HG03159 (cell line): ENCODE results near the gene WAC.
"Not testable (repeated sequence)": the region's sequence is repeated elsewhere in the genome, so short reads cannot be mapped to it uniquely, and the experiment has no call there.

Experiments
- ATAC-seq: cut with Tn5 transposase; IDR thresholded peaks from one replicate; pipeline ENCODE4 v1.9.1; 2021; ENCODE audit warnings: mild to moderate bottlenecking, moderate library complexity; ENCODE audit not compliant: unreplicated experiment

Gene WAC

DNA sequence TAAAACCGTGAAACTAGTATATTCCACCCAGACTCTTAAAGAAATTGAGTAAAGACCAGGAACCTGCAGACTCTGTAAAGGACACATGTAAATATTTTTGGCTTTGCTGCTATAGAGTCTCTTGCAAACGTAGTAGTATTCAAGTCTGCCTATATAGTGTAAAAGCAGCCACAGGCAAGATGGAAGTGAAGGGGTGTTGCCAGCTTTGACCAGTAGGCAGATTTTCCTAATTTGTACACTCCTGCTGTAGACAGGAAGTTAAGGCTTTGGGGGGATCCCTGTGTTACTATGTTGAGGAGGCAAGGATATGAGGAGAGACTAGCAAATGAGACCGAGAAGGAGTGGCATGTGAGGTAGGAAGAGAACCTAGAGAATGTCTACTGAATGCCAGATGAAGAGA, 27.7 kb downstream of the WAC start:
- ATAC-seq: no peak

DNA sequence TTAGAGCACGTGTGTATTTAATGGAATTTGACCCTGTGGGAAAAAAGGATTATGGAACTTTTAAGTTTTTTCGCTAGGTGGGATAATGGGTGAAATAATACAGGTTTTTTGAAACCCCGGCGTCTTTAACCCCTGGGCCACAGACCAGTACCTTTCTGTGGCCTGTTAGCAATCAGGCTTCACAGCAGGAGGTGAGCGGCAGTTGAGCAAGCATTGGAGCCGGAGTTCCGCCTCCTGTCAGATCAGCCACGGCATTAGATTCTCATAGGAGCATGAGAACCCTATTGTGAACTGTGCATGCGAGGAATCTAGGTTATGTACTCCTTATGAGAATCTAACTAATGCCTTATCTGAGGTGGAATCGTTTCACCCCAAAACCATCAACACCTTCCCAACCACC, 28.6 kb downstream of the WAC start:
- no peak for ATAC-seq

DNA sequence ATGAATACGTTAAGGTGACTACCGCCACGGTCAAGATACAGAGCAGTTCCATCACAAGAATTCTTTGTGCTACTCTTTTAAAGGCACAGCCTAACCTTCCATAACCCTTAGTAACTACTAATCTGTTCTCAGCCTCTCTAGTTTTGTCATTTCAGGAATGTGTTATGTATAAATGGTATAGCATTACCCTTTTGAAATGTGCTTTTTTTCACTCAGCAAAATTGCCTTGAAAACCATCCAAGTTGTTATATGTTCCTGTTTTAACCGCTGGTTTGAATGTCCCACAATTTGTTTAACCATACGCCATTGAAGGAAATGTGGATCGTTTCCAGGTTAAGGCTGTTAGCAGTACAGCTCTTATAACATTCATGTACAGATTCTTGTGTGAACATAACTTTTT, 32.0 kb downstream of the WAC start:
- ATAC-seq: no peak

DNA sequence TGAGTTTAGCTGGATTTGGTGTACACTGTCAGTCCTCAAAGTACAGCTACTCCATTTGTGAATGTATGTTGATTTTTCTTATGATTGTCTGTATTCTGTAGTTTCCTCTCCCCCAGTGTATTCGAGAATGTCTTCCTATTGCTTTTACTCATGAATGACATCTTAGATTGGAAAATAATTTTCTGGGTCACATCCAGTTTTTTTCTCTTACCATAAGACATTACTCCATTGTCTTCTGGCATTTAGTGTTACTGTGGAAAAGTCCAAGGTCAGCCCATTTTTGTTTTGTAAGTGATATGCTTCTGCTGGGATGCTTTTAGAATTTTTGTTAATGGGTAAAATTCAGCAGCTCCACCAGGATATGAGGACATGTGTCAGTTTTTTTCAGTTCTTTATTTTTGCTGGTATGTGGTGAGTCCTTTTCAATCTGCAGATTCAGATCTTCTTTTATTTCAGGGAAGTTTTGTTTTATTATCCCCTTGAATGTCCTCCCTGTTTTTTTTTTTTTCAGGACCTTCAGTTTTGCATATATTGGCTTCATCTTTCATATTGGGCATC, 33.6 kb downstream of the WAC start:
- ATAC-seq: no peak

GRCh38 chr10:28569506-28570159, 36.7 kb downstream of the WAC start:
- ATAC-seq: no peak

DNA sequence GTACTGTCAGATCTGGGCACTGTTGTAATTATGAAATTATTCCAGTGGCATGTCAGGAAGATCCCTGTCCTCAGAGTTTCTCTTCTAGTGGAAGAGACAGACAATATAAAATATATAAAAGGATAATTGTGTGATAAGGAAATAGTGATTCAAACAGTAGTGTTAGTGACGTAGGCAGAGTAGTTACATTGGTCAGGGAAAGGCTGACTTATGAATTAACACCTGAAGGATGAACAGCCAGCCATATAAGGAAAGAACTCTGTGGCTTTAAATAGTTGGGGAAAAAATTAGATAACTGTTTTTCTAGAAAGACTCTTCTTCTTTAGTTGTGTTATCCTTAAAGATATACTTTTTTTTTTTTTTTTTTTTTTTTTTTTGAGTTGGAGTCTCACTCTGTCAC, 37.7 kb downstream of the WAC start:
- no peak for ATAC-seq

GRCh38 chr10:28571265-28571664, 38.3 kb downstream of the WAC start:
- ATAC-seq: no peak

DNA sequence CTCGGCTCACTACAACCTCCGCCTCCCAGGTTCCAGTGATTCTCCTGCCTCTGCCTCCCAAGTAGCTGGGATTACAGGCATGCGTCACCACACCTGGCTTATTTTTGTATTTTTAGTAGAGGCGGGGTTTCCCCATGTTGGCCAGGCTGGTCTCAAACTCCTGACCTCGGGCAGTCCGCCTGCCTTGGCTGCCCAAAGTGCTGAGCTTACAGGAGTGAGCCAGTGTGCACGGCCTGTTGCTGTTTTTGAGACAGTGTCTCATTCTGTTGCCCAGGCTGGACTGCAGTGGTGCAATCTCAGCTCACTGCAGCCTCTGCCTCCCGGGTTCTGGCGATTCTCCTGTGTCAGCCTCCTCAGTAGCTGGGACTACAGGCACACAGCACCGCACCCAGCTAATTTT, 41.3 kb downstream of the WAC start:
- ATAC-seq: not testable (repeated sequence)

DNA sequence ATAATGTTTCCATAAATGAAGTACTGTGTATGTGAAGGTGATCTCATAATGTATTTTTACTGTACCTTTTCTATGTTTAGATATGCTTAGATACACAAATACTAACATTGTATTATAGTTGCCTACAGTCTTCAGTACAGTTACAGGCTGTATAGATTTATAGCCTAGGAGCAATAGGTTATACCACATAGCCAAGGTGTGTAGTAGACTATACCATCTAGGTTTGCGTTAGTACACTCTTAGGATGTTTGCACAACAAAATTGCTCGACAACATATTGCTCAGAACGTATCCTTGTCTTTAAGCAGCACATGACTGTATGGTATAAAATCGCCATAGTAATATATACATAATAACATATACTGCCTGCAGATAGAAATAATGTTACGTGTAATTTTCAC, 42.9 kb downstream of the WAC start:
- no peak for ATAC-seq

- ATAC-seq: no peak
Observed at GRCh38 chr10:28577506-28577905, 44.6 kb downstream of the WAC start.

GRCh38 chr10:28578454-28578853, 45.5 kb downstream of the WAC start:
- no peak for ATAC-seq

DNA sequence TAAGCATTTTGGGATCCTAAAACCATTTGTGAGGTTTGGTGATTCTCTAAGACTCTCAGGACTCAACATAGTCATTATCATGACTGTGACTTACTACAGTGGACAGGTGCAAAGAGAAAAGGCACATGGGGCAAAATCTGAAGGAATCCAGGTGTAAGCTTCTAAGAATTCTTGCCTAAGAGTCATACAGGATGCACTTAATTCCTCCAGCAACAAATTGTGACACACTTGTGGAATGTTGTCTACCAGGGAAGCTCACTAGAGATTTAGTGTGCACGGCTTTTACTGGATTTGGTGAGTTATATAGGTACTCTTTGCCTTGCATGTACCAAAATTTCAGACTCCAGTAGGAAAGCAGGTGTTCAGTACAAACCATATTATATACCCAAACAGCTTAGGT, 47.9 kb downstream of the WAC start:
- ATAC-seq: no peak

GRCh38 chr10:28581916-28582315, 49.0 kb downstream of the WAC start:
- ATAC-seq: no peak

DNA sequence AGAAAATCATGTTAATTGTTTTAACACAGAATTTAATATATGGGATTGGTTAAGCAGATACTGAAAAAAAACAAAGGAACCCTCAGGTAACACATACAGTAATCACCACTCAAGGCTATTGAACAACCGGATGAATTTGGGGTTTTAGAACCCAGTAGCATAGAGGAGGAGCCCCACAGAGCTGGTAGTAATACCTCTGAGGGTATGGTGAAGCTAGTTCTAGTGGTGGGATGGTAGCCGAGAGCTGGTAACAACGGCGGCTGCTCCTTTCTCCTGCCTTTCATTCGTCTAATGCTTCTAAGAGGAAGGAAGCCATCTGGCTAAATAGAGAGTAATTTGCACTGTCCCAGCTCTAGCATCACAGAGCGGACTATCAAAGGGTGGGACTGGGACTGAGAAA, 52.2 kb downstream of the WAC start:
- ATAC-seq: no peak

- no peak for ATAC-seq
Observed at GRCh38 chr10:28586176-28586575, 53.3 kb downstream of the WAC start.

GRCh38 chr10:28587270-28587969, 54.5 kb downstream of the WAC start:
- ATAC-seq: no peak

DNA sequence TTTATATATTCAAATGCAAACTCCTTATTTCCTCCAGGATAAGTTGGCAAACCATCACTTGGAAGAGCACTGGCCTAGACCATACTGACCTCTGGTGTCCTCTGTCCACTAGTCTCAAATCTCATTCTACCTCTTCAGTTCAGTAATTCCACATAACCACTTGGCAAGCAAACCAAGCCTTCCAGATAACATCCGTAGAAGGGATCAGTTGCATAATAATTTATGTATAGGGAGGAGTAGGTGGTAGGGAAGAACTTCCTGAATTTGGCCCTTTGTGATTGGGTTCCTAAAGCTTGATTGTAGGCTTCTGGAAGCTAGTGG, 55.0 kb downstream of the WAC start:
- ATAC-seq: no peak

DNA sequence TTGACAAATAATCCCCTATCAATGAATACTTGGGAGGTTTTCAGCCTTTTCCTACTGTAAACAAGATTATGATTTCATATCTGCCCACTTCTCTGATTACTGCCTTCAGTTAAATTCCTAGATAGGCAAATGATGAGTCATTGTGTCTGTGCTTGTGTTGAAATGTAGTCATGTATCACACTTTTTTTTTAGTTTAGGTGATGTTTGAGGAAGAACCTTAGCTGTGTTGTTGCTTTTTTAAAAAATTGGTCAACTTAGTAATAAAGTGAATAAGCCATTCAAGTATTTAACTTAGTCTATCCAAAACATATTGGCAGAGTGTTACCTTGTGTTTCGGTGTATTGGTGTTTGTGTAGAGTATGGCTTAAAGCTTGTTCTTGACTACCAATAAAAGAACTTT, 60.0 kb downstream of the WAC start:
- no peak for ATAC-seq

DNA sequence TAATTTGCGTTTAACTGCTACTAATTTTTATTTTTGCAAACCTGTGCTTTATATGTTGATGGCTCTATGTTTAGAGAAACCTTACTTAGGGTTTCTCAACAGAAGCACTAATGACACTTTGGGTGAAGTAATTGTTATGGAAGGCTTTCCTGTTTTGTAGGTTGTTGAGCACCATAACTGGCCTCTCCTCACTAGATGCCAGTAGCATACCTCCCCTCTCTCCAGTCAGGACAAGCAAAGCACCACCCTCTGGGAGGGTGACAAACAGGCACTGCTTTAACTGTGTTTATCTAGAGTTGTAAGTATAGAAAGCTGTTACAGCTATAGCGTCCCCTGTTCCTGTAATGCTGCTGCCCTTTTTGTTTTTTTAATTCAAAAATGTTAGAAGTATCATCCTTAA, 60.9 kb downstream of the WAC start:
- ATAC-seq: no peak

DNA sequence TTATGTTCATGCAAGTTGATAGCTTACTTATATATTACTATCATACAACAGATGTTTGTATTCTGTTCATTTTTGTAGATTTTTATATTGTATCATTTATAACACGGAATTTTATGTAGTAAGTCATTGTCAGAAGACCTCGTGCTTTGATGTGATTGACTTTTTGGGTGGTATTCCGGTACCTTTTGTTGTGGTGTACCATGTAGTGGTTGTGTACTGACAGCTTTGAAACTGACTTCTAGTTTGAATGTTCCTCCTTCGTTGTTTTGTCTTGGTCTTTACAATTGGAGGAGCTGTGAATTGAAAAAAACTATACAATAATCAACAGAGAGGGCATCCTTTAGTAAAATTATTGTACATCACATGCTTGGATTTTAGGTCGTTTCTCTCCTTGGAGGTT, 61.5 kb downstream of the WAC start:
- ATAC-seq: no peak

GRCh38 chr10:28595613-28596012, 62.7 kb downstream of the WAC start:
- ATAC-seq: no peak

- ATAC-seq: no peak
Observed at GRCh38 chr10:28600056-28600455, 67.1 kb downstream of the WAC start.

GRCh38 chr10:28601012-28601411, 68.1 kb downstream of the WAC start:
- no peak for ATAC-seq
